Activated CD8-positive, alpha-beta memory T cell treated with anti-CD3 and anti-CD28 coated beads, Interleukin-2, amount 10 ng/mL, durations not matched to agents 7 days and 5 days (primary cell): ENCODE measurements around the gene TBCD. TPM values are rescaled to one million over a fixed set of nuclear protein-coding genes. Genes with fewer than 3 reads are reported as not detected.

Experiments used
- ATAC-seq: fragments of 150-1000 bp; cut with Tn5 transposase; one replicate; pipeline ENCODE4 v1.10.0; 2021; ENCODE audit warnings: moderate library complexity
- CTCF ChIA-PET: fragments of 350-600 bp; sonication (Branson Sonifier 250); formaldehyde crosslinking; loops from one replicate; lab custom pipeline; 2021; ENCODE audit warnings: antibody characterized with exemption; lab: Charles Lee
- DNase-seq: peaks from one replicate; pipeline ENCODE4 v3.0.0-alpha.2; 2020
- H3K27ac Mint-ChIP-seq: one replicate; pipeline ENCODE4 v1.8.0; 2021; ENCODE audit warnings: mild to moderate bottlenecking, mixed read lengths
- H3K27me3 Mint-ChIP-seq: one replicate; pipeline ENCODE4 v1.8.0; 2021; ENCODE audit warnings: mixed read lengths
- H3K36me3 Mint-ChIP-seq: one replicate; pipeline ENCODE4 v1.8.0; 2021; ENCODE audit warnings: mild to moderate bottlenecking, mixed read lengths
- H3K4me1 Mint-ChIP-seq: one replicate; pipeline ENCODE4 v1.8.0; 2021; ENCODE audit warnings: mixed read lengths
- H3K4me3 Mint-ChIP-seq: one replicate; pipeline ENCODE4 v1.8.0; 2021; ENCODE audit warnings: mild to moderate bottlenecking, moderate library complexity, mixed read lengths
- H3K9me3 Mint-ChIP-seq: one replicate; pipeline ENCODE4 v1.8.0; 2022; ENCODE audit warnings: low read depth, mixed read lengths
- total RNA-seq, 2 experiments: library from RNA; stranded (reverse); gene quantifications; one replicate each; pipeline ENCODE4 v1.2.3, GENCODE V29; 2021

Gene TBCD
- total RNA-seq, 2 experiments from 2014 or later, result 105 to 157 TPM

- H3K4me1 Mint-ChIP-seq, result peaks cover 63% of the 10 kb centered on the region
- peak overlapping the region; percentile 18 for H3K4me3 Mint-ChIP-seq
- H3K27ac Mint-ChIP-seq, result peak overlapping the region; percentile 39
- DNase-seq (no peak), ATAC-seq (no peak)
- H3K36me3 Mint-ChIP-seq, result peaks cover 16% of the 10 kb centered on the region
- CTCF ChIA-PET, result interaction anchor here (1.0 to 1.1 kb wide), 2 partner anchors 30 to 112 kb away, joined by 3 read pairs; no protein-coding TSS in a partner anchor
- no peaks in the 10 kb centered on the region for H3K27me3 Mint-ChIP-seq
- no peaks in the 10 kb centered on the region for H3K9me3 Mint-ChIP-seq
Measured at GRCh38 chr17:82887255-82888164, 135.6 kb downstream of the TBCD start.

- peaks cover 16% of the 10 kb centered on the region for H3K36me3 Mint-ChIP-seq
- H3K27me3 Mint-ChIP-seq, result no peaks in the 10 kb centered on the region
- H3K4me1 Mint-ChIP-seq, result peaks cover 63% of the 10 kb centered on the region
- CTCF ChIA-PET, result no interaction called here
- ATAC-seq (no peak), DNase-seq (no peak)
- no peak overlapping the region for H3K27ac Mint-ChIP-seq
- no peaks in the 10 kb centered on the region for H3K9me3 Mint-ChIP-seq
- no peak overlapping the region for H3K4me3 Mint-ChIP-seq
Measured at GRCh38 chr17:82888583-82889495, 137.0 kb downstream of the TBCD start.

GRCh38 chr17:82889496-82890338 is 137.9 kb downstream of the TBCD start:
- Mint-ChIP-seq H3K27me3 (no peaks in the 10 kb centered on the region), H3K36me3 (peaks cover 21% of the 10 kb centered on the region), H3K4me1 (peaks cover 62% of the 10 kb centered on the region), H3K27ac (no peak overlapping the region), H3K9me3 (no peaks in the 10 kb centered on the region), H3K4me3 (no peak overlapping the region)
- no peak for ATAC-seq
- CTCF ChIA-PET, result no interaction called here
- DNase-seq, result no peak

- Mint-ChIP-seq H3K36me3 (peaks cover 22% of the 10 kb centered on the region), H3K27me3 (no peaks in the 10 kb centered on the region), H3K4me3 (no peak overlapping the region), H3K9me3 (no peaks in the 10 kb centered on the region), H3K4me1 (peaks cover 56% of the 10 kb centered on the region), H3K27ac (no peak overlapping the region)
- CTCF ChIA-PET, result no interaction called here
- DNase-seq (no peak), ATAC-seq (no peak)
Measured at GRCh38 chr17:82890339-82890730, 138.5 kb downstream of the TBCD start.

GRCh38 chr17:82890926-82891678 is 139.2 kb downstream of the TBCD start:
- CTCF ChIA-PET, result no interaction called here
- H3K27me3 Mint-ChIP-seq, result no peaks in the 10 kb centered on the region
- no peak overlapping the region for H3K27ac Mint-ChIP-seq
- ATAC-seq (no peak), DNase-seq (no peak)
- H3K4me1 Mint-ChIP-seq, result peaks cover 50% of the 10 kb centered on the region
- H3K9me3 Mint-ChIP-seq, result no peaks in the 10 kb centered on the region
- peaks cover 25% of the 10 kb centered on the region for H3K36me3 Mint-ChIP-seq
- no peak overlapping the region for H3K4me3 Mint-ChIP-seq

GRCh38 chr17:82891911-82892310 is 140.0 kb downstream of the TBCD start:
- DNase-seq (no peak), ATAC-seq (no peak)
- Mint-ChIP-seq H3K4me1 (peaks cover 46% of the 10 kb centered on the region), H3K27me3 (no peaks in the 10 kb centered on the region), H3K27ac (no peak overlapping the region), H3K4me3 (no peak overlapping the region), H3K9me3 (no peaks in the 10 kb centered on the region), H3K36me3 (peaks cover 25% of the 10 kb centered on the region)
- CTCF ChIA-PET, result interaction anchor here (0.8 to 3.7 kb wide), 4 partner anchors 26 to 309 kb away, joined by 3 to 12 read pairs (median 4); no protein-coding TSS in a partner anchor

GRCh38 chr17:82892899-82893565 is 141.2 kb downstream of the TBCD start:
- peak; percentile 90 for DNase-seq
- Mint-ChIP-seq H3K27me3 (no peaks in the 10 kb centered on the region), H3K9me3 (no peaks in the 10 kb centered on the region), H3K36me3 (peaks cover 16% of the 10 kb centered on the region), H3K4me1 (peaks cover 36% of the 10 kb centered on the region), H3K27ac (peak overlapping the region; percentile 88), H3K4me3 (peak overlapping the region; percentile 63)
- peak; percentile 91 for ATAC-seq
- CTCF ChIA-PET, result interaction anchor here (0.7 to 3.7 kb wide), 8 partner anchors 9 to 308 kb away, joined by 3 to 12 read pairs (median 4); no protein-coding TSS in a partner anchor

GRCh38 chr17:82893779-82894178 is 141.9 kb downstream of the TBCD start:
- no peaks in the 10 kb centered on the region for H3K27me3 Mint-ChIP-seq
- no peak for ATAC-seq
- H3K27ac Mint-ChIP-seq, result peak overlapping the region; percentile 88
- H3K36me3 Mint-ChIP-seq, result peaks cover 19% of the 10 kb centered on the region
- peaks cover 37% of the 10 kb centered on the region for H3K4me1 Mint-ChIP-seq
- DNase-seq, result no peak
- H3K4me3 Mint-ChIP-seq, result peak overlapping the region; percentile 63
- CTCF ChIA-PET, result interaction anchor here (0.8 to 3.7 kb wide), 6 partner anchors 9 to 118 kb away, joined by 3 to 12 read pairs (median 4); no protein-coding TSS in a partner anchor
- no peaks in the 10 kb centered on the region for H3K9me3 Mint-ChIP-seq

GRCh38 chr17:82894389-82894788 is 142.5 kb downstream of the TBCD start:
- H3K27ac Mint-ChIP-seq, result peak overlapping the region; percentile 88
- ATAC-seq (no peak), DNase-seq (no peak)
- H3K9me3 Mint-ChIP-seq, result no peaks in the 10 kb centered on the region
- peak overlapping the region; percentile 63 for H3K4me3 Mint-ChIP-seq
- CTCF ChIA-PET, result interaction anchor here (0.8 to 3.7 kb wide), 5 partner anchors 23 to 119 kb away, joined by 3 to 12 read pairs (median 4); no protein-coding TSS in a partner anchor
- H3K36me3 Mint-ChIP-seq, result peaks cover 24% of the 10 kb centered on the region
- peaks cover 37% of the 10 kb centered on the region for H3K4me1 Mint-ChIP-seq
- H3K27me3 Mint-ChIP-seq, result no peaks in the 10 kb centered on the region

GRCh38 chr17:82895087-82895486 is 143.2 kb downstream of the TBCD start:
- Mint-ChIP-seq H3K27me3 (no peaks in the 10 kb centered on the region), H3K36me3 (peaks cover 24% of the 10 kb centered on the region), H3K9me3 (no peaks in the 10 kb centered on the region), H3K4me1 (peaks cover 40% of the 10 kb centered on the region), H3K4me3 (no peak overlapping the region), H3K27ac (no peak overlapping the region)
- DNase-seq (no peak), ATAC-seq (no peak)
- CTCF ChIA-PET, result interaction anchor here (1.2 to 3.7 kb wide), 3 partner anchors 22 to 113 kb away, joined by 4 to 12 read pairs (median 11); no protein-coding TSS in a partner anchor
